Measurements from ENCODE around the gene MXD3. TPM values are rescaled to one million over a fixed set of nuclear protein-coding genes. Genes with fewer than 3 reads are reported as not detected.
"Not testable (repeated sequence)": the region's sequence is repeated elsewhere in the genome, so short reads cannot be mapped to it uniquely, and the experiment has no call there.

Gene MXD3
- total RNA-seq, 8 experiments from 2014 or later, result 2.4 to 34.1 (median 6.3) TPM

GRCh38 chr5:177310757-177311391 lies 824 bp downstream of the MXD3 start:
- 0 to 23% (median 6%) methylated on average over 1 to 6 of the region's 20 CpGs; no CpG with 5 or more reads in 7 of the 10 experiments for WGBS, 10 experiments
- peak in 3 of 8 experiments; percentile 5 to 27 (median 10) for ATAC-seq (replicated peaks in 6 of 8)
- H3K4me1 ChIP-seq (replicated peaks in 1 of 2), result peaks cover 0 to 4% of the 10 kb centered on the region in 2 donors
- H3K4me3 ChIP-seq, result peak overlapping the region in 3 of 5 donors; percentile 39 to 44 (median 40)
- H3K27ac ChIP-seq, result no peak overlapping the region
- in situ Hi-C loops (cut with MboI; ENCODE audit: low pct_unique_long_range_greater_than_20kb in 2 of 9, low sequenced_read_pairs in 9 of 9, unreplicated experiment in 9 of 9), result no loop called here

DNA sequence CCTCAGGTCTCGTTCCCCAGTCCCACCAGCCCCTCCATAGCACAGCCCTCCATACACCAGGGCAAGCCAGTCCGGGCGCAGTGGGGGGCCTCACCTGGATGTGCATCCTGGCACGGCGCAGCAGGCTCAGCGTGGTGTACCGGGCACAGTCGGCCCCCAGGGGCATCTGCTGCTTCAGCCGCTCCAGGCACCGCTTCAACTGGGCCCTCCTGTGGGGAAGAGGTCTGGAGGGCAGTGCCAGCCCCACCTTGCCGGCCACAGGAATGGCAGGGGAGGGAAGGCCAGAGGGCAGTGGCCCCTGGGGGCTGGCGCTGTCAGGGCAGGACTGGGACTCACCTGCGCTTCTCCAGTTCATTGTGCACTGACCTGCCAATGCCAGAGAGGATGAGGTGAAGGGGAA lies 1.4 kb downstream of the MXD3 start:
- Histone ChIP-seq H3K4me1 (replicated peaks in 1 of 2) (peaks cover 1 to 4% of the 10 kb centered on the region in 2 donors), H3K4me3 (peak overlapping the region in 1 of 5 donors; percentile 44), H3K27ac (no peak overlapping the region)
- no peak for ATAC-seq (replicated peaks in 6 of 8)
- WGBS, 10 experiments, result 70 to 100% (median 95%) methylated on average over 1 to 5 of the region's 13 CpGs; no CpG with 5 or more reads in 4 of the 10 experiments
- in situ Hi-C loops (cut with MboI; ENCODE audit: low pct_unique_long_range_greater_than_20kb in 2 of 9, low sequenced_read_pairs in 9 of 9, unreplicated experiment in 9 of 9), result no loop called here

DNA sequence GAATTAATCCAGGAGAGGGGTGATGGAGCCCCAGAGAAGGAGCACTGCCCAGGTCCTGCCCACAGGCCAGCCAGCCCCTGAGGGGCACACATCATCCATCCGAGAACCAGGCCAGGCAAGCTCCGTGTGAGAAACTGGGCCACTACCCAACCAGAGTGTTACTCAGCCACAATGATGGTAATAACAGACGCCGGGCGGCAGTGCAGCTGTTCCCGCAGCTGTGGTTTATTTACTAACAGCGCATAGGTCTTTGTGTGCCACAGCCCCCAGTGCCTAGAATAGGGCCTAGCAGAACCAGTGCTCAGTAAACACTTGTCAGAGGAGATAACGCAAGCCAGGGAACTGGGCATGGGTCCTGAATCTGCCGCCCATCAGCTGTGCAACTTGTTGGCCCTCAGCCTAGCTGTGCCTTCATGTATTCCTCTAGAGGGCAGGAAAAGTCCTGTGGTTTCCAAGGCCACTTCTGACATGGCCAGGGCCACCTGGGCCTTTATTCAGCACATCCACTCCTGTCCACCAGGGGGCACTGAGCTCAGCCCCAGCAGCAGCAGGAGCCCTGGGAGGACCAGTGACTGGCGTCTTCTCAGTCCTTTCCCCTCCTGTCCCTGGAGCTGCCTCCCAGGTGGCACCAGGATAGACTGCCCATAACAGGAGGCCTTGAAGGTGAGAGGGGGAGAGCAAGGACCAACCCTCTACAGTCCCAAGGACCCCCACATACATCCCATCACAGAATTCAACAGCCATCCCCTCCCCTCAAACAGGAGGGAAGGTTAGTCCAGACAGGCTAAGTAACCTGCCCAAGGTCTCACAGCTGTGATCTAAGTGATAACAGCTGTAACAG lies 2.1 kb downstream of the MXD3 start:
- no peak overlapping the region for H3K27ac ChIP-seq
- H3K4me3 ChIP-seq, result no peak overlapping the region
- peaks cover 6 to 9% of the 10 kb centered on the region in 2 donors for H3K4me1 ChIP-seq (replicated peaks in 1 of 2)
- 40 to 100% (median 80%) methylated on average over 2 to 6 of the region's 10 CpGs; no CpG with 5 or more reads in 7 of the 10 experiments for WGBS, 10 experiments
- in situ Hi-C loops (cut with MboI; ENCODE audit: low pct_unique_long_range_greater_than_20kb in 2 of 9, low sequenced_read_pairs in 9 of 9, unreplicated experiment in 9 of 9), result no loop called here
- ATAC-seq (replicated peaks in 6 of 8), result peak in 3 of 8 experiments; percentile 7 to 16 (median 13)

DNA sequence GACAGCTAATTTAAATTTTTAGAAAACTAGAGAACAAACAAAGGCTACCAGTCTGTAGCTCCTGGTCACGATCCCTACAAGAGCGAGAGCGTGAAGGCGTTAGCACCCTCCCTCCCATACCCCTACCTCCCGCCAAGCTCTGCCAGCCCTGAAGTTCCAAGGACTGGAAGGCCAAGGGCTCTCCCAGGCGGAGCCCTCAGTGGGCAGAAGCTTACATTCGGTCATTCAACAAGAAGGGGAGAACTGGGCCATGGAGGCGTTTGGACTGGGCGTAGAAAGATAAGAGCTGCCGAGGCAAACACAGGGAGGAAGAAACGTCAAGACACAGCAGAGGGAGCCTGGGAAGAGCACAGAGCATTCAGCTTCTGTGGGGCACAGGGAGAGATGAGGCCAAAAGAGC lies 3.0 kb downstream of the MXD3 start:
- Histone ChIP-seq H3K4me1 (replicated peaks in 1 of 2) (peaks cover 10 to 11% of the 10 kb centered on the region in 2 donors), H3K27ac (no peak overlapping the region), H3K4me3 (no peak overlapping the region)
- no peak for ATAC-seq (replicated peaks in 6 of 8)
- in situ Hi-C loops (cut with MboI; ENCODE audit: low pct_unique_long_range_greater_than_20kb in 2 of 9, low sequenced_read_pairs in 9 of 9, unreplicated experiment in 9 of 9), result no loop called here
- 85 to 100% (median 93%) methylated on average over 1 to 7 of the region's 11 CpGs; no CpG with 5 or more reads in 3 of the 10 experiments for WGBS, 10 experiments

DNA sequence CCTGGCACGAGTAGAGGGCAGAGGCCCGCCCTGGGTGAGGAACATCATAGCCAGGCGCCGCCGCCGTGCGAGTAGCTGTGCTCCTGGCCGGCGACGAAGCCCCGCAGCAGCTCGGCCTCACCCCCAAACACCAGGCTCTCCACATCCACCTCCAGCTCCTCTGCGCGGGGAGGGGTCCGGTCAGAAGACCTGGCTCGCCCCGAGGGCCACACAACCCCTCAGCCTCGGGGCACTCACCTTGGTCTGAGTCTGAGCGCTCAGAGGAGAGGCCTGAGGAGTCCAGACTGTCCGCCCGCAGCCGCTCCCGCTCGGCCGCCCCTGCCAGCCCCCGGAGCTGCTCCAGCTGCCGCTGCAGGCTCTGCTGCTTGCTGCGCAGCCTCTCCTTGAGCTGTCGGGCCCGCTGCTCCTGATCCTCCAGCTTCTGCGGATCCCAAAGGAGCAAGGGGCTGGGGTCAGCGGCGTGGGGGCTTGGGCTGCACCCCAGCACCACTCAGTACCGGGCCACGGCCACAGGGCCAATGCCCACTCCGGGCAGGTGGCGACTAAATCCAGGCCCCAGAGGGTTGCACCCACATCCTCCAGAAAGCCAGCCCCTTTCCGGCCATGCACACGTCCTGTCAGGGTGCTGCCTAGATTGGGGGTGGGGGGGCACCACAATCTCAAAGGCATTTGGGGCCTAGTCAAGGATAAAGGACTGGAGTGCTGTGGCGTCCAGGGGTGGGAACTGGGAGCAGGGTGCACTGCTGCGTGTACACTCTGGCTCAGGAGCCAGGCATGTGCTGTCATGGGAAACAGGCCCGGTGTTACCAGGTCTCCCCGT lies 3.9 kb downstream of the MXD3 start:
- no peak for ATAC-seq (replicated peaks in 6 of 8)
- in situ Hi-C loops (cut with MboI; ENCODE audit: low pct_unique_long_range_greater_than_20kb in 2 of 9, low sequenced_read_pairs in 9 of 9, unreplicated experiment in 9 of 9), result no loop called here
- H3K27ac ChIP-seq, result no peak overlapping the region
- H3K4me1 ChIP-seq (replicated peaks in 1 of 2), result peaks cover 10 to 11% of the 10 kb centered on the region in 2 donors
- no peak overlapping the region for H3K4me3 ChIP-seq
- 86 to 100% (median 86%) methylated on average over 1 to 14 of the region's 43 CpGs; no CpG with 5 or more reads in 7 of the 10 experiments for WGBS, 10 experiments

- Histone ChIP-seq H3K27ac (no peak overlapping the region), H3K4me1 (replicated peaks in 1 of 2) (peaks cover 15 to 17% of the 10 kb centered on the region in 2 donors), H3K4me3 (no peak overlapping the region)
- no peak for ATAC-seq (replicated peaks in 6 of 8)
- in situ Hi-C loops (cut with MboI; ENCODE audit: low pct_unique_long_range_greater_than_20kb in 2 of 9, low sequenced_read_pairs in 9 of 9, unreplicated experiment in 9 of 9), result no loop called here
- 73 to 100% (median 92%) methylated on average over 1 to 7 of the region's 15 CpGs; no CpG with 5 or more reads in 1 of the 10 experiments for WGBS, 10 experiments
Measured at GRCh38 chr5:177306674-177307543, 4.8 kb downstream of the MXD3 start.

- H3K4me1 ChIP-seq (replicated peaks in 1 of 2), result peaks cover 14 to 17% of the 10 kb centered on the region in 2 donors
- H3K27ac ChIP-seq; H3K4me3 ChIP-seq; ATAC-seq (replicated peaks in 6 of 8); in situ Hi-C loops (cut with MboI; ENCODE audit: low pct_unique_long_range_greater_than_20kb in 2 of 9, low sequenced_read_pairs in 9 of 9, unreplicated experiment in 9 of 9): not testable (repeated sequence)
- 6 to 100% (median 81%) methylated on average over 1 to 7 of the region's 11 CpGs; no CpG with 5 or more reads in 3 of the 10 experiments for WGBS, 10 experiments
Measured at GRCh38 chr5:177306103-177306640, 5.5 kb downstream of the MXD3 start.

GRCh38 chr5:177304392-177305119 lies 7.1 kb downstream of the MXD3 start:
- peak overlapping the region; percentile 62 to 95 (median 82) for H3K4me3 ChIP-seq
- in situ Hi-C loops (cut with MboI; ENCODE audit: low pct_unique_long_range_greater_than_20kb in 2 of 9, low sequenced_read_pairs in 9 of 9, unreplicated experiment in 9 of 9), result no loop called here
- ATAC-seq (replicated peaks in 6 of 8), result no peak
- WGBS, 10 experiments, result 4 to 100% (median 39%) methylated on average over 2 to 8 of the region's 19 CpGs; no CpG with 5 or more reads in 4 of the 10 experiments
- peak overlapping the region; percentile 87 to 97 for H3K27ac ChIP-seq
- H3K4me1 ChIP-seq (replicated peaks in 1 of 2), result peaks cover 14 to 17% of the 10 kb centered on the region in 2 donors

DNA sequence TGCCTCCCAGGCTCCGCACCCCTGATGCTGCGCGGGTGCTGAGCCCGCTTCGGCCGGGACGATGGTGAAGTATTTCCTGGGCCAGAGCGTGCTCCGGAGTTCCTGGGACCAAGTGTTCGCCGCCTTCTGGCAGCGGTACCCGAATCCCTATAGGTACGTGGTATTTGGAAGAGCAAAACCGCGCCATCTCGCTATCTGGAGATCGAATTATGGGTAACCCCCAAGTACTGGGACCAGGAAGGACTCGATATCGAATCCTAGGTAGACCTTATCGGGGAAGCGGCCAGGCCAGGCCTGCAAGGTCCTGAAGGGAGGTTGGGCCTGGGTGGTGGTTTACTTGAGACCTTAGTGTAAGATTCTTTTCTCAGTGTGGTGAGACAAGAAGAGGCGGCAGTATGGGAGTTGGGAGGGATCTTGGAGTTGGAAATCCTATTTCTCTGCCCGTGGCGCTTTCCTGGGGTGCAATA lies 7.7 kb downstream of the MXD3 start:
- peak in 3 of 8 experiments; percentile 2 to 5 (median 4) for ATAC-seq (replicated peaks in 6 of 8)
- 0 to 2% (median 0%) methylated on average over 1 to 11 of the region's 25 CpGs; no CpG with 5 or more reads in 3 of the 10 experiments for WGBS, 10 experiments
- in situ Hi-C loops (cut with MboI; ENCODE audit: low pct_unique_long_range_greater_than_20kb in 2 of 9, low sequenced_read_pairs in 9 of 9, unreplicated experiment in 9 of 9), result no loop called here

DNA sequence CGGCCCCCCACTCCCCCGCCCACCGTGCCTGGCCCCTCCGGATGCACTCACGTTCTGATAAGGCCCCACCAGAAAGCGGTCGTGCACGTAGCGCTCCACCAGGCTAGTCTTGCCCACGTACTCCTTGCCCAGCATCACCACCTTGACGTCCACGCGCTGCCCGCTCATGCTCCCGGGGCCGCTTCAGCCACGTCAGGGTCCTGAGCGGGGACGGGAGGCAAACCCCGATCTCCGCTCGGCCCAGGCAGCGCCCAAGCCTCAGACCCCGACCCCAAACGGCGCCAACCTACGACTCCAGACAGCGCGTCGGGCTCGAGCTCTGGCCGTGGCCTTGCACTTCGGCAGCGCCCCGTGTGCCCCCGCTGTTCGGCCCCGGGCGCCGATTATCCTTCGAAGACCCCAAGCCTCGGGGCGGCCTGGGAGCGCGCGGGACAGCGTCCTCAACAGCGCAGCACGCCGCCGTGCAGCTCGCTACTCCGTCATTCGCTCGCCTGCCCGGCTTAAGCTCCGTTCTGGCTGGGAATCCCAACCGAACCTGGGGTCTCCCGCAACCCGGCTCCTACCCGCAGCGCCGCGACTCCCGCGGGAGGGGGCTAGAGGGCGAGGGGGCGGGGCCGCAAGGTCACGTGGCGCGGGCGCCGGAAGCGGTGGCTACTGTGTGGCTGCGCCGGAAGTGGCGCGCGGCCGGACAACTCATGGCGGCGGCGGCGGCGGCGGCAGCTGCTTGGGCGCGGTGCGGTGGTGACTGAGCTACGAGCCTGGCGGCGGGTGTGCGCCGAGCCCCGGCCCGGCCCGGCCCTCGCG lies 8.4 kb downstream of the MXD3 start, which contains the start of the genes PRELID1 and RAB24:
Gene PRELID1, plus strand, starts transcription at position 679 of the 804 bp plus-strand sequence. CDS start 187 bp downstream, outside the sequence.
Gene RAB24, minus strand, starts transcription at position 599 of the 804 bp plus-strand sequence. Its CDS starts 431 bp downstream, at position 168.
- WGBS, 10 experiments, result 0% methylated on average over 1 to 6 of the region's 100 CpGs; no CpG with 5 or more reads in 5 of the 10 experiments
- H3K4me1 ChIP-seq (replicated peaks in 1 of 2), result peaks cover 14 to 17% of the 10 kb centered on the region in 2 donors
- ATAC-seq (replicated peaks in 6 of 8), result peak; percentile 68 to 90 (median 85)
- H3K4me3 ChIP-seq, result peak within 1 kb of the TSS; percentile 62 to 95 (median 82)
- in situ Hi-C loops (cut with MboI; ENCODE audit: low pct_unique_long_range_greater_than_20kb in 2 of 9, low sequenced_read_pairs in 9 of 9, unreplicated experiment in 9 of 9), result no loop called here
- peak within 1 kb of the TSS; percentile 87 to 97 for H3K27ac ChIP-seq

More for the DNA sequence above, 7.7 kb downstream of the MXD3 start:
- Histone ChIP-seq H3K4me3 (peak overlapping the region; percentile 62 to 95 (median 82)), H3K4me1 (replicated peaks in 1 of 2) (peaks cover 14 to 17% of the 10 kb centered on the region in 2 donors), H3K27ac (peak overlapping the region; percentile 87 to 97)

All from motor neuron (in vitro differentiated cells).